Gastrocnemius medialis (tissue), 4 donors: ENCODE data around the gene C2orf72.

Source experiments
- CTCF ChIP-seq, 5 experiments: fragments of 450-650 bp in 3 of 5; fragments of 200-600 bp in 2 of 5; sonication (generic) in 2 of 5; IDR thresholded peaks in 4 of 5; conservative IDR thresholded peaks in 1 of 5; 1 replicate in 4 of 5; 2 replicates in 1 of 5; pipeline ENCODE4 v1.5.1; 2016 to 2019; ENCODE audit warnings: antibody characterized with exemption in 5 of 5, mild to moderate bottlenecking in 3 of 5, moderate library complexity in 3 of 5
- POLR2A ChIP-seq, 2 donors: fragments of 450-650 bp; IDR thresholded peaks; one replicate each; pipeline ENCODE4 v1.6.1; 2017; ENCODE audit warnings: antibody characterized with exemption in 2 of 2, mild to moderate bottlenecking in 2 of 2, moderate library complexity in 2 of 2

- TF ChIP-seq CTCF (IDR thresholded peaks at IDR 0.05 in 4 of 5, conservative IDR thresholded peaks at IDR 0.05 in 1 of 5) = no peak
- TF ChIP-seq POLR2A (IDR thresholded peaks at IDR 0.05) = no peak
These were observed 35.4 kb upstream of the C2orf72 start for GRCh38 chr2:231001921-231002320.
